T-helper 2 cell (primary cell): ENCODE data around the gene TUBB6.

Source experiments
- DNase-seq, 5 experiments: peaks; one replicate each; pipeline versions ENCODE4 v3.0.0 to v3.0.0-alpha.2; 2012 to 2022
- total RNA-seq, 2 donors: gene quantifications; one replicate each; lab custom pipeline; 2026; lab: John Stamatoyannopoulos, UW

Gene TUBB6
- total RNA-seq: 0 to 1.8 reads per million in 2 donors

GRCh38 chr18:12307701-12308385 is at the start of gene TUBB6:
Gene TUBB6 (plus strand): TSS chr18:12308241. CDS start chr18:12308293, 52 bp downstream.
- peak in 1 of 5 experiments; percentile 11 for DNase-seq

GRCh38 chr18:12258719-12259705 is 49.0 kb upstream of the TUBB6 start:
- DNase-seq: no peak

GRCh38 chr18:12262748-12263147 is 45.3 kb upstream of the TUBB6 start:
- no peak for DNase-seq

GRCh38 chr18:12264864-12265263 is 43.2 kb upstream of the TUBB6 start:
- no peak for DNase-seq

GRCh38 chr18:12271376-12272235 is 36.4 kb upstream of the TUBB6 start:
- peak in 3 of 5 experiments; percentile 23 to 61 (median 30) for DNase-seq

GRCh38 chr18:12274793-12275192 is 33.2 kb upstream of the TUBB6 start:
- no peak for DNase-seq

- DNase-seq: no peak
Observed at GRCh38 chr18:12276736-12277554, 31.1 kb upstream of the TUBB6 start.

GRCh38 chr18:12278215-12278671 is 29.8 kb upstream of the TUBB6 start:
- no peak for DNase-seq

GRCh38 chr18:12278741-12279682 is 29.0 kb upstream of the TUBB6 start:
- DNase-seq: no peak

- DNase-seq: no peak
Observed at GRCh38 chr18:12279781-12280531, 28.1 kb upstream of the TUBB6 start.

GRCh38 chr18:12281861-12282260 is 26.2 kb upstream of the TUBB6 start:
- DNase-seq: no peak

GRCh38 chr18:12282442-12283039 is 25.5 kb upstream of the TUBB6 start:
- no peak for DNase-seq

GRCh38 chr18:12283256-12283655 is 24.8 kb upstream of the TUBB6 start:
- DNase-seq: no peak

- no peak for DNase-seq
Observed at GRCh38 chr18:12283666-12284065, 24.4 kb upstream of the TUBB6 start.

GRCh38 chr18:12287131-12287681 is 20.8 kb upstream of the TUBB6 start:
- no peak for DNase-seq

GRCh38 chr18:12287684-12288402 is 20.2 kb upstream of the TUBB6 start:
- DNase-seq: no peak

GRCh38 chr18:12288403-12288755 is 19.7 kb upstream of the TUBB6 start:
- no peak for DNase-seq

GRCh38 chr18:12290086-12290485 is 18.0 kb upstream of the TUBB6 start:
- DNase-seq: no peak
